ENCODE results near the gene TTBK1.

Gene TTBK1

DNA sequence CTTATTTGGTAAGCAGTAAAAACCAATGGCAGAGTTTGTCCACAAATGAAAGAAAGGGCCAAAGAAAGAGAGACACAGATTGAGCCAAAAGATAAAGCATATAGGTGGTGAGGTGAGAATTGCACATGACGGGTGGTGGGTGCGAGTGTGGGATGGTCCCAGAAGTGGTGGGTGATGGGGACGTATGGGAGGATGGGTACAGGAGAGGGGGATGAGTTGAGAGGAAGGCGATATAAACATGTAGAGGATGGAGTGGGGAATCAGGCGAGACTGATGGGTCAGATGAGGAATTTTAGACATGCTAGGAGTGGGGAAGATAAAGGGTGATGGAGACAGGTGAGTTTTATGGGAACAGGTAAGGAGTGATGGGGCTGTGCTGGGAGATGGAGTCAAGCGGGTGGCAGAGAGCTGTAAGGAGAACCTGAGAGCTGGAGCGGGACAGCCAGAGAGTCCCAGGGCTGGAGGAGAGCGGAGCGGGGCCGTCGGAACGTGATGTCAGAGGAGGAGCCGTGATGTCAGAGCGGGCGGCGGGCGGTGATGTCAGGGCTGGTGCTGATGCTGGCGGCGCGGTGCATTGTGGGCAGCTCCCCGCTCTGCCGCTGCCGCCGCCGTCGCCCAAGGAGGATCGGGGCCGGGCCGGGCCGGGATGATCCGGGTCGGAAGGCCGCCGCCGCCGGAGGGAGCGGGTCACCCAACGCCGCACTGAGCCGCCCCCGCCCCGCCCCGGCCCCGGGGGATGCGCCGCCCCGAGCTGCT lies at the start of gene TTBK1:
TSS of gene TTBK1 (plus strand) at position 574 of the 756 bp plus-strand sequence. CDS start 3,180 bp downstream, outside the sequence.
- DNase-seq, result peak; percentile 8

DNA sequence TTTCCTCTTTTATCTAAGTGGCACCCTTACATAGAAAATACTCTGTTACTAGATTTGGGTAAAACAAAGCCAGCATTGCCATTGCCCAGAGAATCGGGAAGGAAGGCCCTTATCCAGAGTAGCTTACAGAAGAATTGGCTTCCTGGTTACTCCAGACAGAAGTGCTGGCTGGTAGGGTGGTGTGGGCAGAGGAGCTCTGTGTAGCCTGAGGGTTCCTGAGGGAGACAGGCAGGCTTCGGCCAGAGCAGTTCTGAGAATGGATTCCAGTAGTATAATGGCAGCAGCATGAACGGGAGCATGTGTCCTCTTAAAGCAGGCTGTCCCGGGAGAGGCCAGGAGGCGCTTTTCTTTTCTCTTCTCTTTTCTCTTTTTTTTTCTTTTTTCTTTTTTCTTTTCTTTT lies 49.4 kb upstream of the TTBK1 start:
- DNase-seq, result no peak

DNA sequence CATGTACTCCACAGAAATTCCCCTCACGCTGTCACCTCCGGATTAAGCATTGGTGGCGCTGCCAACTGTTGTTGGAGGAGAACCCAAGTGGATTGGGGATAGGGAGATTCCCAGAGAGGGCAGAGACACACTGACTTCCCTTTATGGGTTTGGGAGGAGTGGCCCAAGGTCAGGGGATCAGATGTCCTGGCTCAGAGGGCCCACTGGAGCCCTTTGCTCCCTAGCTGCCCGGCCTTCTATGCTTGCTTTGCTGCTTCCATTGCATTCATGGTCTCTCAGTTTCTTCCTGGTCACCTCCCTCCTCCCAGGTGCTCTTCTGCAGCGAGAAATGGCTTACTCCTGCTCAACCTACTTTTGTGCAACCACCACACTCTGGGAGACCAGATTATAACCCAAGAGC lies 46.9 kb upstream of the TTBK1 start:
- DNase-seq, result no peak

DNA sequence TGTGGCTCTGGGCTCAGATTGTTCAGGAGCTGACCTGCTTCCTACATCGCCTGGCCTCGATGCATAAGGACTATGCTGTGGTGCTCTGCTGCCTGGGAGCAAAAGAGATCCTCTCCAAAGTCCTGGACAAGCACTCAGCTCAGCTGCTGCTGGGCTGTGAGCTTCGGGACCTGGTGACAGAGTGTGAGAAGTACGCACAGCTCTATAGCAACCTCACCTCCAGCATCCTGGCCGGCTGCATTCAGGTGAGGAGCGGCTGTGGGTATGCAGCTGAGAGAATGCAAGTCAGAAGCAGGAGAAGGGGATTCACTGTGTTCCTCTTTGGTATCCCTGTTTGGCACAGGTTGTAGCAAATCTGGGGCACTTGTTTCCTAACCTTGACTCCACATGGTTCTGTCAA lies 43.4 kb upstream of the TTBK1 start:
- DNase-seq, result no peak

DNA sequence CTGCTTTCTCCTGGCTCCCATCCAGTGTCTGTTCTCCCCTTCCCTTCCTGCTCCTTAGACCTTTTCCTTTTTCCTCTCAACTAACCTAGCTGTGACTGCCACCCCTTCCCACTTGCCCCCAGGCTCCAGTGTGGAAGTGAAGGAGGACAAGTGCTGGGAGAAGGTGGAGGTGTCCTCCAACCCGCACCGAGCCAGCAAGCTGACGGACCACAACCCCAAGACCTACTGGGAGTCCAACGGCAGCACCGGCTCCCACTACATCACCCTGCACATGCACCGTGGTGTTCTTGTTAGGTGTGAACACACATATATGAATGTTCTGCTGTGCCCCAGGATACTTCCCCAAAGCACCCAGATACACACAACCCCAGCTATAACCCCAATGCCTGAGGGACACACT lies 42.7 kb upstream of the TTBK1 start:
- no peak for DNase-seq

DNA sequence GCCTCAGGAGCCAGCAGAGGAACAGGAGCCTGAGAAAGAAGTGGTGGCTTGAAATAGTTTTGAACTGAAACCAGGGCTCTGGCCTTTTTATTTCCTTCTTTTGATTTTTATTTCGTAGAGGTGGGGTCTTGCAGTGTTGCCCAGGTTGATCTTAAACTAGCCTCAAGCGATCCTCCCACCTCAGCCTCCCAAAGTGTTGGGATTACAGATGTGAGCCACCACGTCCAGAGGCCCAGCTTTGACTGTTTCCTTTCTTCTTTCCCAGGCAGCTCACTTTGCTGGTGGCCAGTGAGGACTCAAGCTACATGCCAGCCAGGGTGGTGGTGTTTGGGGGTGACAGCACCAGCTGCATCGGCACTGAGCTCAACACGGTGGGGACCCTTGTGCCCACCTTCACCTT lies 40.8 kb upstream of the TTBK1 start:
- no peak for DNase-seq

DNA sequence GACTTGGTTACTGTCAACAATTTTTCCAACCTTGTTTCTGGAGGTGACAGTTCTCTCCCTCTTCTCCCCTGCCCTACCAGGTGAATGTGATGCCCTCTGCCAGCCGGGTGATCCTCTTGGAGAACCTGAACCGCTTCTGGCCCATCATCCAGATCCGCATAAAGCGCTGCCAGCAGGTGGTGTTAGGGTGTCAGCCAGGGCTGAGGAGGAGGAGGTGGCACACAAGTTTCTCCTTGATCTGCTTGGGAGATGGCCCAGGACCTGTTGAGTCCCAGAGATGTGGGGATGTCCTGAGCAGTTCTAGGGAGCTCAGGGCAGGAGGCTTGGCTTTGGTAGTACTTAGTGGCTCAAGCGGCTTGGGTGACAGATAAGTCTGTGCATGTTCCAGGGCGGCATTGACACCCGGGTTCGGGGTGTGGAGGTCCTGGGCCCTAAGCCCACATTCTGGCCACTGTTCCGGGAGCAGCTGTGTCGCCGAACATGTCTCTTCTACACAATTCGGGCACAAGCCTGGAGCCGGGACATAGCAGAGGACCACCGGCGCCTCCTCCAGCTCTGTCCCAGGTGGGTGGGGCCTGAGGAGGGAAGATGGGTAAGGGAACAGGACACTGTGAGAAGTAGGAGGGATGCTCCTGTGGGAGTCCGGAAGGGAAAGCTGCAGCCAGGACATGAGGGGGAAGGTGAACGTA lies 40.1 kb upstream of the TTBK1 start:
- DNase-seq, result no peak

DNA sequence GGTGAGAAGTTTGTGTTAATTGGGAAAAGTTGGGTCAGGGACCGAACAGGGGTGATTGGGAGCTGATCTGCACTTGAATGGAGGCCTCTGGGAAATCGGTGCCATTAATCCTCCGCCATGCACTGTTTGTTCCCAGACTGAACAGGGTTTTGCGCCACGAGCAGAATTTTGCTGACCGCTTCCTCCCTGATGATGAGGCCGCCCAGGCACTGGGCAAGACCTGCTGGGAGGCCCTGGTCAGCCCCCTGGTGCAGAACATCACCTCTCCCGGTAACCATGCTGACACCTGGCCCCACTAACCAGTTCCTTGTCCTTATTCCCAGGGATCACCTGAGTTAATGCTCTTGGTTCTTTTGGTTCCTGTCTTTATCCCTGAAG lies 39.6 kb upstream of the TTBK1 start:
- DNase-seq, result no peak

DNA sequence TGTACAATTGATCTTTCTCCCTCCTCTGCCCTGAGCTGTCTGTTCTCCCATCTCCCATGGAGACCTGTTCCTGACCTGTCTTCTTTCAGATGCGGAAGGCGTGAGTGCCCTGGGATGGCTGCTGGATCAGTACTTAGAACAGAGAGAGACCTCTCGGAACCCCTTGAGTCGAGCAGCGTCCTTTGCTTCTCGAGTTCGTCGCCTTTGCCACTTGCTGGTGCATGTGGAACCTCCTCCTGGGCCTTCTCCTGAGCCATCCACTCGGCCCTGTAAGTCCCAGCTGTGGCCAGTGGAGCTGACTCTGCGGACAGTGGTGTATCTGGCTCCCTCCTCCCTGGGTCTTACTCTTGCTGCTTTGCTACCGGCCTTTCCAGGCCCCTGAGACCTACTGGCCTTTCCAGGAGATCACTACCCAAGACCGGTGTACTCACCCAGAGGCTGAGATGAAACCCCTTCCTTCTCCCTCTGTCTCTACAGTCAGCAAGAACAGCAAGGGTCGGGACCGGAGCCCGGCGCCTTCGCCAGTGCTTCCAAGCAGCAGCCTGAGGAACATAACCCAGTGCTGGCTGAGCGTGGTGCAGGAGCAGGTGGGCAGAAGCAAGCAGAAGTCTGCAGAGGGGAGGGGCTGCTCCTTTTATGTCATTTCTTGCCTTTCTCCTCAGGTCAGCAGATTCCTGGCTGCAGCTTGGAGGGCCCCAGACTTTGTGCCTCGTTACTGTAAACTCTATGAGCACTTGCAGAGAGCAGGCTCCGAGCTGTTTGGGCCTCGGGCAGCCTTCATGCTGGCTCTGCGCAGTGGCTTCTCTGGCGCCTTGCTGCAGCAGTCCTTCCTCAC lies 38.8 kb upstream of the TTBK1 start:
- no peak for DNase-seq

DNA sequence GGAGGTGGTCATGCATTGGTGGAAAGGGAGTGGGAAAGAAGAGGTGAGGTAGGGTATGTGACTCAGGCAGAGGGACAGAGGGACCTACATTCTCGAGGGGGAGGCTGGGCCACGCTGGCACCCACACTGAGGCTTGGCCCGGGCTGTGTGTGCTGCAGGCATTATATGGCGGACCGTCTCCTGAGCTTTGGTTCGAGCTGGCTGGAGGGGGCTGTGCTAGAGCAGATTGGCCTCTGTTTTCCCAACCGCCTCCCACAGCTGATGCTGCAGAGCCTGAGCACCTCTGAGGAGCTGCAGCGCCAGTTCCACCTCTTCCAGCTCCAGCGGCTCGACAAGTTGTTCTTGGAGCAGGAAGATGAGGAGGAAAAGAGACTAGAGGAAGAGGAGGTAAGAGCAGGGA lies 37.4 kb upstream of the TTBK1 start:
- no peak for DNase-seq

DNA sequence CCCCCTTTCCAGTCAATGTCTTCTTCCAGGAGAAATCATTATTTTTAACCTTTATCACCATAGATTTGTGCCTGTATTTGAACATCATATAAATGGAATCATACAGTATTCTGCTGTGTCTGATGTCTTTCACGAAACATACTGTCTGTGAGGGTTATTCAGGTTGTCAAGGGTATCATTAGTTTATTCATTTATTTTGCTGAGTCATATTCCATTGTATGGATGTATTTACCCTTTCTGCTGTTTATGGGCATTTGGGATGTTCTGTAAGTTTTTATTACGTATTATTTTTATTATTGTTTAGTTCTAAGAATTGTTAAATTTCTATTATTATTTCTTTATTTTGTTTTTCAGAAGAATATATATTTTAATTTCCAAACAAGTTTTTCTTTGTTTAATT lies 36.0 kb upstream of the TTBK1 start:
- DNase-seq, result no peak

DNA sequence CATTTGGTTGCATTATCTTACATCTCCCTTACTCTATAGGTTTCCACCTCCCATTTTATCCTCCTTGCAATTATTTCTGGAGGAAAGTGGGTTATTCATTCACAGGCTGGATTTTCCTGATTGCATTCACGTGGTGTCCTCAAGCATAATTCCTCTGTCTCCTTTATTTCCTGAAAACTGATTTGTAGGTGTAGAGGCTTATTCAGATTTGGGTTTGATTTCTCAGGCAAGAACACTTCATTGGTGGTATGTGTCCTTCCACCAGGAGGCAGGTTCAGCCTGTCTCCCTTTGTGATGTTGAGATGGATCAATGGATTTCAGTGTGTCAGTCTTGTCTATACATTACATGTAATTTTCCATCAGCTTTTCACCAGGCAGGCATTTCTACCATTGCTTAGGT lies 31.3 kb upstream of the TTBK1 start:
- DNase-seq, result no peak

DNA sequence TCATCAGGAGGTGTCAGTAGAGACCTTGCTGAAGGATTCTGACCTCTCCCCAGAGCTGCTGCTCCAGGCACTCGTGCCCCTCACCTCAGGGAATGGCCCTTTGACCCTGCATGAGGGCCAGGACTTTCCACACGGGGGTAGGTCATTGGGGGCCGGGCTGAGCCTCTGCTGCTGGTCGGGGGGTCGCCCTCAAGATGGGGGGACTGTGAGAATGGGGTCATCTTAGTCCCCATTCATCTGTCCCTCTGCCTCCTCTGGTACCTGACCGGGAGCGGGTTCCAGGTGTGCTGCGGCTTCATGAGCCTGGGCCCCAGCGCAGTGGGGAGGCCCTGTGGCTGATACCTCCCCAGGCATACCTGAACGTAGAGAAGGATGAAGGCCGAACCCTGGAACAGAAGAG lies 29.9 kb upstream of the TTBK1 start:
- no peak for DNase-seq

DNA sequence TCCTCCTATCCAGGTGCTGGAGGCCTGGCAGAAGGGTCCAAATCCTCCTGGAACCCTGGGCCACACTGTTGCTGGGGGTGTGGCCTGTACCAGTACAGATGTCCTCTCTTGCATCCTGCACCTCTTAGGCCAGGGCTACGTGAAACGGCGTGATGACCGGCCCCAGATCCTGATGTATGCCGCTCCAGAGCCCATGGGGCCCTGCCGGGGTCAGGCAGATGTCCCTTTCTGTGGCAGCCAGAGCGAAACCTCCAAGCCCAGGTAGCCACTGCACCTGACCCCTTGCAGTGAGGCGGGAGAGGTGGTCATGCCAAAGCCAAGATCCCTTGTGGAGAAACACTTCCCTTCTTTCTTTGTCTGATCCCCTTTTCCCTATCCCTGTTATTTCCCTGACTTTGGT lies 28.2 kb upstream of the TTBK1 start:
- DNase-seq, result no peak

DNA sequence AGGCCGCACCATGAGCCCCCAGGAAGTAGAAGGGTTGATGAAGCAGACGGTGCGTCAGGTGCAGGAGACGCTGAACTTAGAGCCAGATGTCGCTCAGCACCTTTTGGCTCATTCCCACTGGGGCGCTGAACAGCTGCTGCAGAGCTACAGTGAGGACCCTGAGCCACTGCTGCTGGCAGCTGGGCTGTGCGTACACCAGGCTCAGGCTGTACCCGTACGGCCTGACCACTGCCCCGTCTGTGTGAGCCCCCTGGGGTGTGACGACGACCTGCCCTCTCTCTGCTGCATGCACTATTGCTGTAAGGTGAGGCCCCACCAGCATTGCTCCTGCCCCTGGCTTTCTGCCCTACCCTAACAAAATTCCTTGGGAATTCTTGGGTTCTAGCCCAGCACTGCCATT lies 27.1 kb upstream of the TTBK1 start:
- DNase-seq, result no peak

DNA sequence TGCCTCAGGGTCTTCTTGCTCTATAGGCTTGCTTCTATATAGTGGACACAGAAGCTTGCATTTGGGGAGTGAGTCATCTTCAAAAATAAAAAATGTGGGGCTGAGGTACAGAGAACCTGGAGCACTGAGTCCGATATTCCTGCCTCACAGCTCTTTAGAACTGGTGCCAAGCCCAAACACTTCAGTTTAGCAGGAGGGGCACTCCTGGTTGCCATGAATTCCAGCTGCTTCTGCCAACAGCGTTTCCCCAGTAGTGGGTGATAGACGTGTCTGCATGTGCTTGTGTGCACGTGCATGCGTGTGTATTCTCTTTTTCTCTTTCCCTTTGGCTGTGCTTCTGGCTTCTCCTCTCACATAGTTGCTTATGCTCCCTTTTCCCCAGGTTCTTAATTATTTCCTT lies 25.9 kb upstream of the TTBK1 start:
- peak; percentile 86 for DNase-seq

DNA sequence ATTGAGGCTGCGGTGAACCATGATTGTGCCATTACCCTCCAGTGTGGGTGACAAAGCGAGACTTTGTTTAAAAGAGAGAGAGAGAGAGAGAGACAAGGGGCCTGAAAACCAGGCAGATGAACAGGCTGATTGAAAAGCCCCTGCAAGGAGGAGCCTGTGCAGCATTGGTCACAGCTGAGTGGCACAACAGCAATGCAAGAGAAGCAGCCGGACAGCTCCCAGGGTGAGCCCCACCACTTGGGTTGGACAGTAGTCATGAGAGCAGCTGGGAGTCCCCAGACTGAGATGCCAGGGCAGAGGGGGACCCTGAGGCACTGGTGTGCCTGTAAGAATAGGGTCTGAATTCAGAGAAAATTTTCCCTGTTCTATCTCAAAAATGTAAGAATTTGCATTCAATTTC lies 24.2 kb upstream of the TTBK1 start:
- no peak for DNase-seq

DNA sequence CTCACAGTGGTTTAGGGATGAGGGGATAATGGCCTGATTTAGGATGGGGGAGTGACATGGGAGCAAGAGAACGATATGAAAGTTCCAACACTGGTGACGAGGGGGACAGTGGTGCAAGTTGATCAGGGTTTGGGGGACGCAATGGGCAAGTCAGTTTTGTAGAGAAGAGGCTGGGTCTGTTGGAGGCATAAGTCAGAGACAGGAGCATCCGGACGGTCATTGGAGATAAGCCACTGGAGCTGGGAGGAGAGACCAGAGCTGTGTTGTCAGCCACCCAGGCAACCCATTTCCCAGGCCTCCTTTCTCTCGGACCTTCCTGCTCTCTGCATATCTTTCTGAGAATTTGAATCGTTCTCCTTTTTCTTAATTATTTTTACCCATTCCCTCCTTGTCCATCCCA lies 23.5 kb upstream of the TTBK1 start:
- DNase-seq, result no peak

DNA sequence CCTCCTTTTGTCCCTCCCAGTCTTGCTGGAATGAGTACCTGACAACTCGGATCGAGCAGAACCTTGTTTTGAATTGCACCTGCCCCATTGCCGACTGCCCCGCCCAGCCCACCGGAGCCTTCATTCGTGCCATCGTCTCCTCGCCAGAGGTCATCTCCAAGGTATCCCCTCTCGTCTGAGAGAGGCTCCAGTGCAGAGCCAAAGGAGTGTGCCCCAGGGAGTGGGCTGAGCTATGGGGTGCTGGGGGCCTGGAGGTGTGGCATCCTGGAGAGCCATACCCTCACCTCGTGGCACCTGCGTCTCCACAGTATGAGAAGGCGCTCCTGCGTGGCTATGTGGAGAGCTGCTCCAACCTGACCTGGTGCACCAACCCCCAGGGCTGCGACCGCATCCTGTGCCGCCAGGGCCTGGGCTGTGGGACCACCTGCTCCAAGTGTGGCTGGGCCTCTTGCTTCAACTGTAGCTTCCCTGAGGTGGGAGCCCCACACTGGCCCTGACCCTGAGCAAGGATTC lies 22.8 kb upstream of the TTBK1 start:
- DNase-seq, result no peak

DNA sequence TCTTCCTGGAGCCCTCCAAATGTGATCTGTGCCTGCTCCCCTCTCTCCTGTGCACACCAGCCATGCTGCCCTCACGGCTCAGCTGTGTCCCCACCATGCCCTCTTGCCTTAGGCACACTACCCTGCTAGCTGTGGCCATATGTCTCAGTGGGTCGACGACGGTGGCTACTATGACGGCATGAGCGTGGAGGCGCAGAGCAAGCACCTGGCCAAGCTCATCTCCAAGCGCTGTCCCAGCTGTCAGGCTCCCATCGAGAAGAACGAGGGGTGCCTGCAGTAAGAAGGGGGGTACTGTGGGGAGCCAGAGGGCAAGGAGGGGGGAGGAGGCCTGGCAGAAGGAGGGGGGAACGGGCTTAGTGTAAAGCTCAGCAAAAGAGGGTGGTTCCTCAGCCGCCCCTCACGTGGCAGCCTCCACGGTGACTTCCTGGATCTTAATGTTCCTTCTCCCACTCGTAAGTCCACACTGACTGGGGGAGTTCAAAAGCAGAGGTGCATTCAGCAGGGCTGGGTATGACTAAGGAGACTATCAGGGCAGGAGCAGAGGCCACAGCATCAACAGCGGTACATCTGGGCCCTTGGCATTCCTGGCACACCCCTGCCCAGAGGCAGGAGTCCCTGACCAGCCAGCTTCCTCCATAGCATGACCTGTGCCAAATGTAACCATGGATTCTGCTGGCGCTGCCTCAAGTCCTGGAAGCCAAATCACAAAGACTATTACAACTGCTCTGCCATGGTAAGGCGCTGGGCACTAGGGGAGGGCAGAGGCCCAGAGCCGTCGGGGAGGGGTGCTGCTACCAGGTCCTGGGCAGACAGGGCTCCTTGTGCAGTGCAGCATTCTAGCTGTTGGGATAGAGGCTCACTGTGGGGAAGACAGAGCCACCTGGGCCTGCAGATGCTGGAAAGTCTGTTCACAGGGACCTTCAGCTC lies 22.0 kb upstream of the TTBK1 start:
- DNase-seq, result no peak

DNA sequence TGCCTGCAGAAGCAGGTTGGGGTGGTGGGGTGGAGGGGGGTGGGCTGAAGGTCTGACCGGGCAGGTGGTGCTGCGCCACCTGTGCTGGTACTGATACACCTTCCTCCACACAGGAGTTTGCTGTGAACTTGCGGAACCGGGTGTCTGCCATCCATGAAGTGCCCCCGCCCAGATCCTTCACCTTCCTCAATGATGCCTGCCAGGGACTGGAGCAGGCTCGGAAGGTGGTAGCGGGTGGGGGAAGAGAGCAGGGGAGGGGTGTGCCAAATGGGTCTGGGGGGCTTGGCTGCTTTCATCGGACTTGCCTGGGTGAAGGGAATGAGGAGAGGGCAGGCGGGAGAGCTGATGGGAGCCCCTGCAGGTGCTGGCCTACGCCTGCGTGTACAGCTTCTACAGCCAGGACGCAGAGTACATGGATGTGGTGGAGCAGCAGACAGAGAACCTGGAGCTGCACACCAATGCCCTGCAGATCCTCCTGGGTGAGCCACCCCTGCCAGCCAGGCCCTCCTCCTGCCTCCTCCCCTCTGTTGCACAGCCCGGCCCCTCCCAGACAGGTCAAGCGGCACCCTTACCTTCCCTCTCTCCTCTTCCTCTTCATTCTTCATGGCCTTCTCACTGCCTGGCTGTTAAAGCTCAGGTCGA lies 20.7 kb upstream of the TTBK1 start:
- no peak for DNase-seq

DNA sequence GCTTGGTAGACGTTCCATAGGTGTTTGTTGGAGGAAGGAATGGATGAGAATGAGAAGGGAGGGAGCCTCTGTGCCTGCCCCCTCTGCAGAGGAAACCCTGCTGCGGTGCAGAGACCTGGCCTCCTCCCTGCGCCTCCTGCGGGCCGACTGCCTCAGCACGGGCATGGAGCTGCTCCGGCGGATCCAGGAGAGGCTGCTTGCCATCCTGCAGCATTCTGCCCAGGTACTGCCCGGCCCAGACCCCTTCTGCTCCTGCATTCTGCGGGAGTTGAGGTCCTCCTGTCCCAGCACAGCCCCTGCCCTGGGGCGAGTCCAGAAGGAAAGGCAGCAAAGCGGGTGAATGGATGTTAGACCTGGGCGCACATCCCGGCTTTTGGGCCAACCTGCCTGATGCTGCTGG lies 20.1 kb upstream of the TTBK1 start:
- no peak for DNase-seq
